ENCODE results near the gene UNC79.
"Not testable (repeated sequence)": the region's sequence is repeated elsewhere in the genome, so short reads cannot be mapped to it uniquely, and the experiment has no call there.

UNC79 gene

GRCh38 chr14:93475471-93475870, 44.7 kb downstream of the UNC79 start:
- Histone ChIP-seq H3K9me2 (replicated peaks; ENCODE audit: insufficient read depth, low read length) (no peaks in the 10 kb centered on the region), H3K9me3 (replicated peaks; ENCODE audit: insufficient read depth, low read length) (no peaks in the 10 kb centered on the region), H3K4me2 (ENCODE audit: low read depth, low read length) (no peak overlapping the region), H2AFZ (ENCODE audit: low read length) (no peak overlapping the region), H3K27me3 (replicated peaks; ENCODE audit: insufficient read depth, low read length) (no peaks in the 10 kb centered on the region), H3K4me1 (ENCODE audit: low read length) (no peaks in the 10 kb centered on the region), H3K27ac (ENCODE audit: low read length) (no peak overlapping the region), H3K79me2 (ENCODE audit: low read length) (no peaks in the 10 kb centered on the region), H3F3A (ENCODE audit: insufficient read depth, low read length) (no peaks in the 10 kb centered on the region), H4K20me1 (ENCODE audit: insufficient read depth, low read length) (no peaks in the 10 kb centered on the region), H3K36me3 (replicated peaks; ENCODE audit: insufficient read depth, low read length) (no peaks in the 10 kb centered on the region), H3K4me3 (ENCODE audit: low read length) (no peak overlapping the region), H3K9ac (ENCODE audit: low read length) (no peak overlapping the region)
- no peak for DNase-seq
- TF ChIP-seq EZH2 (optimal IDR thresholded peaks at IDR 0.05; ENCODE audit: low read depth, low read length): no peak
- TF ChIP-seq EZH2phosphoT487 (IDR thresholded peaks at IDR 0.05; ENCODE audit: low read length): no peak
- no peak for TF ChIP-seq CTCF (IDR thresholded peaks at IDR 0.05; ENCODE audit: low read length)

- no peak for DNase-seq
- Histone ChIP-seq H3K27ac (ENCODE audit: low read length) (no peak overlapping the region), H3F3A (ENCODE audit: insufficient read depth, low read length) (no peaks in the 10 kb centered on the region), H3K4me1 (ENCODE audit: low read length) (no peaks in the 10 kb centered on the region), H3K4me3 (ENCODE audit: low read length) (no peak overlapping the region), H3K79me2 (ENCODE audit: low read length) (no peaks in the 10 kb centered on the region), H3K4me2 (ENCODE audit: low read depth, low read length) (no peak overlapping the region), H3K9ac (ENCODE audit: low read length) (no peak overlapping the region), H3K36me3 (replicated peaks; ENCODE audit: insufficient read depth, low read length) (no peaks in the 10 kb centered on the region), H4K20me1 (ENCODE audit: insufficient read depth, low read length) (no peaks in the 10 kb centered on the region), H3K9me2 (replicated peaks; ENCODE audit: insufficient read depth, low read length) (no peaks in the 10 kb centered on the region), H3K9me3 (replicated peaks; ENCODE audit: insufficient read depth, low read length) (no peaks in the 10 kb centered on the region), H3K27me3 (replicated peaks; ENCODE audit: insufficient read depth, low read length) (no peaks in the 10 kb centered on the region), H2AFZ (ENCODE audit: low read length) (no peak overlapping the region)
- TF ChIP-seq CTCF (IDR thresholded peaks at IDR 0.05; ENCODE audit: low read length) (no peak), EZH2phosphoT487 (IDR thresholded peaks at IDR 0.05; ENCODE audit: low read length) (no peak), EZH2 (optimal IDR thresholded peaks at IDR 0.05; ENCODE audit: low read depth, low read length) (no peak)
Observed at GRCh38 chr14:93476305-93476704, 45.6 kb downstream of the UNC79 start.

GRCh38 chr14:93479074-93479473, 48.3 kb downstream of the UNC79 start:
- not testable (repeated sequence) for H3K4me3 ChIP-seq (ENCODE audit: low read length); H3K4me1 ChIP-seq (ENCODE audit: low read length); H3K9me2 ChIP-seq (replicated peaks; ENCODE audit: insufficient read depth, low read length); H3K9ac ChIP-seq (ENCODE audit: low read length); DNase-seq; H3K4me2 ChIP-seq (ENCODE audit: low read depth, low read length); H3K9me3 ChIP-seq (replicated peaks; ENCODE audit: insufficient read depth, low read length); H3K27me3 ChIP-seq (replicated peaks; ENCODE audit: insufficient read depth, low read length); H3K27ac ChIP-seq (ENCODE audit: low read length); H3K36me3 ChIP-seq (replicated peaks; ENCODE audit: insufficient read depth, low read length); H2AFZ ChIP-seq (ENCODE audit: low read length); H3F3A ChIP-seq (ENCODE audit: insufficient read depth, low read length); H3K79me2 ChIP-seq (ENCODE audit: low read length); H4K20me1 ChIP-seq (ENCODE audit: insufficient read depth, low read length)

GRCh38 chr14:93480867-93481266, 50.1 kb downstream of the UNC79 start:
- TF ChIP-seq EZH2phosphoT487 (IDR thresholded peaks at IDR 0.05; ENCODE audit: low read length): no peak
- Histone ChIP-seq H3K27ac (ENCODE audit: low read length) (no peak overlapping the region), H3K9ac (ENCODE audit: low read length) (no peak overlapping the region)

More at GRCh38 chr14:93480867-93481266, 50.1 kb downstream of the UNC79 start:
- H3K36me3 ChIP-seq (replicated peaks; ENCODE audit: insufficient read depth, low read length): no peaks in the 10 kb centered on the region
- H3K4me3 ChIP-seq (ENCODE audit: low read length): no peak overlapping the region
- H3K9me3 ChIP-seq (replicated peaks; ENCODE audit: insufficient read depth, low read length): no peaks in the 10 kb centered on the region
- H3K4me1 ChIP-seq (ENCODE audit: low read length): no peaks in the 10 kb centered on the region
- H3K4me2 ChIP-seq (ENCODE audit: low read depth, low read length): no peak overlapping the region
- no peaks in the 10 kb centered on the region for H3F3A ChIP-seq (ENCODE audit: insufficient read depth, low read length)
- DNase-seq: no peak
- no peaks in the 10 kb centered on the region for H4K20me1 ChIP-seq (ENCODE audit: insufficient read depth, low read length)
- H3K79me2 ChIP-seq (ENCODE audit: low read length): no peaks in the 10 kb centered on the region
- no peaks in the 10 kb centered on the region for H3K27me3 ChIP-seq (replicated peaks; ENCODE audit: insufficient read depth, low read length)
- no peaks in the 10 kb centered on the region for H3K9me2 ChIP-seq (replicated peaks; ENCODE audit: insufficient read depth, low read length)
- H2AFZ ChIP-seq (ENCODE audit: low read length): no peak overlapping the region
